Measurements from ENCODE around the gene SENP7. TPM values are rescaled to one million over a fixed set of nuclear protein-coding genes. Genes with fewer than 3 reads are reported as not detected.

The SENP7 gene
- total RNA-seq, 1 donor from 2014 or later = 48.0 TPM

GRCh38 chr3:101414121-101414520, 98.9 kb downstream of the SENP7 start:
- no peak for DNase-seq (ENCODE audit: low spot score)
- peaks cover 2% of the 10 kb centered on the region for H3K27me3 Mint-ChIP-seq (ENCODE audit: insufficient read depth, low read depth)
- H3F3A ChIP-seq (ENCODE audit: low read depth) = no peaks in the 10 kb centered on the region
- H3K4me2 ChIP-seq = no peak overlapping the region
- no peak overlapping the region for H3K4me3 Mint-ChIP-seq
- H3K27ac ChIP-seq = no peak overlapping the region
- no peaks in the 10 kb centered on the region for H3K9me3 ChIP-seq (ENCODE audit: low read depth)
- H2AFZ ChIP-seq (replicated peaks) = no peak overlapping the region
- TF ChIP-seq EZH2 (IDR thresholded peaks at IDR 0.05) (no peak), EZH2phosphoT487 (IDR thresholded peaks at IDR 0.05) (no peak), CTCF (IDR thresholded peaks at IDR 0.05) (no peak)
- H3K9me3 Mint-ChIP-seq = peaks cover 6% of the 10 kb centered on the region
- peaks cover 4% of the 10 kb centered on the region for H3K4me1 ChIP-seq
- no peaks in the 10 kb centered on the region for H3K36me3 ChIP-seq
- no peaks in the 10 kb centered on the region for H3K27me3 ChIP-seq
- H3K27ac Mint-ChIP-seq = no peak overlapping the region
- H3K79me2 ChIP-seq (ENCODE audit: low read depth) = no peaks in the 10 kb centered on the region
- peaks cover 7% of the 10 kb centered on the region for H3K36me3 Mint-ChIP-seq
- H3K4me1 Mint-ChIP-seq = no peaks in the 10 kb centered on the region
- no peaks in the 10 kb centered on the region for H4K20me1 ChIP-seq (ENCODE audit: low read depth)
- no peak overlapping the region for H3K4me3 ChIP-seq
- no peak overlapping the region for H3K9ac ChIP-seq

GRCh38 chr3:101413656-101414055, 99.4 kb downstream of the SENP7 start:
- Histone ChIP-seq H3K4me3 (no peak overlapping the region), H3F3A (ENCODE audit: low read depth) (no peaks in the 10 kb centered on the region), H4K20me1 (ENCODE audit: low read depth) (no peaks in the 10 kb centered on the region), H3K4me2 (no peak overlapping the region), H3K4me1 (peaks cover 4% of the 10 kb centered on the region), H3K36me3 (no peaks in the 10 kb centered on the region), H3K79me2 (ENCODE audit: low read depth) (no peaks in the 10 kb centered on the region), H3K27me3 (no peaks in the 10 kb centered on the region), H3K9me3 (ENCODE audit: low read depth) (no peaks in the 10 kb centered on the region), H2AFZ (replicated peaks) (no peak overlapping the region), H3K27ac (no peak overlapping the region), H3K9ac (no peak overlapping the region)
- no peak overlapping the region for H3K4me3 Mint-ChIP-seq
- H3K4me1 Mint-ChIP-seq = no peaks in the 10 kb centered on the region
- H3K27ac Mint-ChIP-seq = no peak overlapping the region
- H3K36me3 Mint-ChIP-seq = peaks cover 9% of the 10 kb centered on the region
- H3K9me3 Mint-ChIP-seq = peaks cover 11% of the 10 kb centered on the region
- TF ChIP-seq CTCF (IDR thresholded peaks at IDR 0.05) (no peak), EZH2 (IDR thresholded peaks at IDR 0.05) (no peak), EZH2phosphoT487 (IDR thresholded peaks at IDR 0.05) (no peak)
- DNase-seq (ENCODE audit: low spot score) = no peak
- peaks cover 2% of the 10 kb centered on the region for H3K27me3 Mint-ChIP-seq (ENCODE audit: insufficient read depth, low read depth)

DNA sequence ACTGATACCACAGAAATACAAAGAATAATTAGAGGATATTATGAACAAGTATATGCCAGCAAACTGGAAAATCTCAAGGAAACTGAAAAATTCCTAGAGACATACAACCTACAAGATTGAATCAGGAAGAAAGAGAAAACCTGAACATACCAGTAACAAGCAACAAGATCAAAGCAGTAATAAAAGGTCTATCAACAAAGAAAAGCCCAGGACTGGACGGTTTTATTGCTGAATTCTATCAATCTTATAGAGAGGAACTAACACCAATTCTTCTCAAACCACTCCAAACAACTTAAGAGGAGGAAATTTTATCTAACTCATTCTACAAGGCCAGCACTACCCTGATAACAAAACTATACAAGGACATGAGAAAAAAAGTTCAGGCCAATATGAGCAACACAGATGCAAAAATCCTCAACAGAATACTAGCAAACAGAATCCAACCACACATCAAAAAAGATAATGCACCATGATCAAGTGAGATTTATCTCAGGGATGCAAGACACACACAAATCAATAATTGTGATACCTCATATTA, 121.5 kb downstream of the SENP7 start:
- Mint-ChIP-seq H3K36me3 (peaks cover 42% of the 10 kb centered on the region), H3K27me3 (ENCODE audit: insufficient read depth, low read depth) (no peaks in the 10 kb centered on the region), H3K27ac (no peak overlapping the region), H3K4me1 (no peaks in the 10 kb centered on the region), H3K9me3 (peaks cover 42% of the 10 kb centered on the region), H3K4me3 (no peak overlapping the region)
- Histone ChIP-seq H2AFZ (replicated peaks) (no peak overlapping the region), H3K4me3 (no peak overlapping the region), H3K9me3 (ENCODE audit: low read depth) (peaks cover 6% of the 10 kb centered on the region), H3F3A (ENCODE audit: low read depth) (no peaks in the 10 kb centered on the region), H4K20me1 (ENCODE audit: low read depth) (no peaks in the 10 kb centered on the region), H3K79me2 (ENCODE audit: low read depth) (no peaks in the 10 kb centered on the region), H3K27ac (no peak overlapping the region), H3K9ac (no peak overlapping the region), H3K4me2 (no peak overlapping the region), H3K36me3 (no peaks in the 10 kb centered on the region), H3K27me3 (no peaks in the 10 kb centered on the region), H3K4me1 (no peaks in the 10 kb centered on the region)
- TF ChIP-seq EZH2 (IDR thresholded peaks at IDR 0.05) = no peak
- TF ChIP-seq CTCF (IDR thresholded peaks at IDR 0.05) = no peak
- no peak for TF ChIP-seq EZH2phosphoT487 (IDR thresholded peaks at IDR 0.05)
- no peak for DNase-seq (ENCODE audit: low spot score)
